H1 (cell line): Measurements from ENCODE around the gene SHLD1.

Experiments used
- CEBPB ChIP-seq: IDR thresholded peaks from 2 replicates; pipeline ENCODE4 v1.6.1; 2012; ENCODE audit warnings: low read depth, low read length
- CHD2 ChIP-seq: IDR thresholded peaks from 2 replicates; pipeline ENCODE4 v1.6.1; 2012; ENCODE audit warnings: low read length, improper control_type of control experiment
- CTCF ChIP-seq, 3 experiments: IDR thresholded peaks; 1 replicate in 2 of 3; 2 replicates in 1 of 3; pipeline versions ENCODE4 v1.5.1 to v1.6.1; 2011; ENCODE audit warnings: low read length in 3 of 3, mild to moderate bottlenecking in 3 of 3, inconsistent platforms in 2 of 3, low read depth in 1 of 3, moderate library complexity in 1 of 3; ENCODE audit not compliant: insufficient read depth in 1 of 3; ENCODE audit errors: control extremely low read depth in 1 of 3
- EZH2 ChIP-seq: fragments of 200-600 bp; sonication (generic); IDR thresholded peaks from 2 replicates; pipeline ENCODE4 v1.7.1; 2012; ENCODE audit warnings: low read depth, mild to moderate bottlenecking, moderate library complexity, low read length, inconsistent platforms; ENCODE audit not compliant: severe bottlenecking
- FOSL1 ChIP-seq: IDR thresholded peaks from 2 replicates; pipeline ENCODE4 v1.6.1; 2011; ENCODE audit warnings: mild to moderate bottlenecking, low read depth, low read length, moderate library complexity; ENCODE audit not compliant: insufficient read depth
- GTF2F1 ChIP-seq: IDR thresholded peaks from 2 replicates; pipeline ENCODE4 v1.6.1; 2012; ENCODE audit warnings: low read depth, low read length, improper control_type of control experiment, borderline replicate concordance
- JUN ChIP-seq: IDR thresholded peaks from 2 replicates; pipeline ENCODE4 v1.6.1; 2011; ENCODE audit warnings: low read depth, mild to moderate bottlenecking, improper control_type of control experiment, low read length
- MAFK ChIP-seq: IDR thresholded peaks from 2 replicates; pipeline ENCODE4 v1.6.1; 2012; ENCODE audit warnings: low read depth, mild to moderate bottlenecking, improper control_type of control experiment, low read length
- MAX ChIP-seq: IDR thresholded peaks from 2 replicates; pipeline ENCODE4 v1.6.1; 2012; ENCODE audit warnings: inconsistent platforms
- PHF8 ChIP-seq: fragments of 200-600 bp; sonication (generic); conservative IDR thresholded peaks from 2 replicates; pipeline ENCODE4 v1.7.1; 2012; ENCODE audit warnings: low read depth, mild to moderate bottlenecking, inconsistent platforms, low read length, moderate library complexity
- POLR2A ChIP-seq, 2 experiments: IDR thresholded peaks; 1 replicate in 1 of 2; 2 replicates in 1 of 2; pipeline ENCODE4 v1.6.1; 2011; ENCODE audit warnings: low read depth in 2 of 2, low read length in 2 of 2, mild to moderate bottlenecking in 2 of 2; ENCODE audit errors: control extremely low read depth in 1 of 2
- POLR2AphosphoS5 ChIP-seq: IDR thresholded peaks from 2 replicates; pipeline ENCODE4 v1.6.1; 2011; ENCODE audit warnings: low read depth, low read length
- YY1 ChIP-seq: IDR thresholded peaks from 2 replicates; pipeline ENCODE4 v1.6.1; 2011; ENCODE audit warnings: low read depth, mild to moderate bottlenecking, low read length

- TF ChIP-seq MAFK (no peak), CTCF (IDR thresholded peaks at IDR 0.05; ENCODE audit: control extremely low read depth in 1 of 3, insufficient read depth in 1 of 3, low read depth in 1 of 3, low read length in 3 of 3) (no peak), FOSL1 (no peak), POLR2A (IDR thresholded peaks at IDR 0.05; ENCODE audit: control extremely low read depth in 1 of 2, low read depth in 2 of 2, low read length in 2 of 2) (no peak), YY1 (no peak), EZH2 (no peak), JUN (no peak), MAX (no peak), PHF8 (no peak), GTF2F1 (no peak), POLR2AphosphoS5 (no peak), CHD2 (no peak), CEBPB (no peak)
Observed at GRCh38 chr20:5772704-5773103, 22.5 kb downstream of the SHLD1 start.
